HG03558 (cell line): ENCODE measurements around the gene FAIM2.

Source experiments
- ATAC-seq: cut with Tn5 transposase; IDR thresholded peaks from one replicate; pipeline ENCODE4 v1.9.1; 2021; ENCODE audit warnings: moderate number of reproducible peaks; ENCODE audit not compliant: unreplicated experiment; ENCODE audit errors: extremely low read depth

Gene FAIM2

DNA sequence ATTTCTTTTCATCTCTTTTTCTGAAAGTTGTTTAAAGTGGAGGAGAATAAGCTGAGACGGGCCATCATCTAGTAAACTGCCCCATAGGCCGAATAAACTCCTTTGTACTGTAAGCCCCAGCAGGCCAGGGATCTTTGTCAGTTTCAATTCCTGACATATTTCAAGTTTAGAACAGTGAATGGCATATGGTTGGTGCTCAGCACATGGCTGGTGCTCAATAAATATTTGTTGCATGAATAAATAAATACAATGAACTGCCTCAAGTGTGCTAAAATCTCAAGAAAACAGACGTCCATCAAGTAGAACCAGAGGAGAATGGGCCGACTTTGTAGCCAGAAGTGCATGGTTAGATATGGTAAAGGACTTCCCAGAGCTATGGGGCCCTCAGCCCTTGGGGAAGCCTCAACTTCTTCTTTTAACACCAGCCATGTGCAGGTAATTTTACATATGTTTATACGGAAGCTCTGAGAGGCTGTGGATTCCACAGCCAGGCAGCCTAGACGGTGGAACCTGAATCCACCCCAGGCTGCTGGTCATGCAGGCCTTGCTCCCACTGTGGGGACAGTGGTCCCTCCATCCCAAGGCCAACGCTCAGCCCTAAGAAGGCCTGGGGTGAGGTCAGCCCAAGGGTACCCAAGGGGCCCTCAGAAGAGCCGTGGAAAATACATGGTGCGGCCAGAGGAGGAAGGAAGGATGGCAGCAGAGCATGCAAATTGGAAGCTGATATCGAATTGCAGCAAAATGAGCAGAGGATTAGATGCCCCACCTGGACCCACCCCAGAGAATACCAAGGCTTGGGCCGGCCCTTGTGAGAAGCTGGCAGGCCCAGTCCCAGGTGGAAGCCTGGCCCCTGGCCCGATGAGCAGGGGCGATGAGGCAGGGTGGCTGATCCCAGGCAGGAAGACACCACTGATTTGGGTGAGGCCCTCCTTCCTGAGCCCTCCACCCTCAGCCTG lies 38.1 kb upstream of the FAIM2 start:
- ATAC-seq, result no peak

GRCh38 chr12:49939707-49940106 lies 36.0 kb upstream of the FAIM2 start:
- ATAC-seq, result no peak

DNA sequence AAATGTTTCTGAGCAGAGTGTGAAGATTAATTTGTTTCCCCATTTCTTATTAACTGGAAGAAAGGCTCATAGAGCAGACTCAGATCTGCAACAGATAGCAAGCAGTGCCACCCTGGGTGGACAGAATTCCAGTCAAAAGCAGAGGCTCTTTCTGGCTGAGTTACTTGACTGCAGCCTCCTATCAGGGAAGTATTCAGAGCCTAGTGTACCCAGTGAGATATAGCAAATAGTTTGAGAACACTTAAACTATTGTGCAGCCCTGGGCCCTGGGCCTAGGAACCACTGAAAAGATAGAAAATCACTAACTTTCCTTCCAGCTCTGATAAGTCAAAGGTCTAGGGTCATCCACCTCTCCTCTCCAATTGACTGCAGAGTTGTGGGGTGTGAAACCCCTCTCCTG lies 35.6 kb upstream of the FAIM2 start:
- ATAC-seq, result no peak

DNA sequence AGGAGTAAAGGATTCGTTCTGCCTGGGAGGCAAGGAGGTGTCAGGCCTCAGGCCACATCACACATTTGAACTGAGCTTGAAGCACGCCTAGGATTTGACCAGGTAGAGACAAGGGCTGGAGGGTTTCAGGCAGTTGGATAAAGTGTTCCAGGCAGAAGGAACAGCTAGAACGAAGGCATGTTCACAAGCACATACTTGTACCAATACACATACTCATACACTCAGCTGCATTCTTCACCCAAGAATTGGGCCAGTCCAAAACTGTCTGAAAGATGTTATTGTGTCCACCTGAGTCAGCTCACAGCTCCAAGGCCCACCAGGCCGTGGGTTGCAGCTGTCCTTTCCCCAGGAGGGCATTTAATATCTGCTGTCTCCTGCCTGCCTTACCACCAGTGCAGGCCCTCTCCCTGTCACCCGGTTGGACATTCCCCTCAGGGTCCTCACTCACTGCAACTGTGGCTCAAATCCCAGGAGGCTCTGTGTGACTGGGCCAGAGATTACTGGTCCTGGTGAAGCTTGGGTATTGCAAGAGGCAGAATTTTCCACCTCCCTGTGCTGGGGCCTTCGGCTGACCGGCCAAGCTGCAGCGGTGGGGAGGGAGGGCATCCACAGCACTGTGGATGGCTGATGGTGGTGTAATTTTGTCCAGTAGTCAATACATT lies 34.1 kb upstream of the FAIM2 start:
- ATAC-seq, result no peak

GRCh38 chr12:49936925-49937324 lies 33.2 kb upstream of the FAIM2 start:
- ATAC-seq, result no peak

GRCh38 chr12:49934505-49934904 lies 30.8 kb upstream of the FAIM2 start:
- ATAC-seq, result no peak

- ATAC-seq, result no peak
Measured at GRCh38 chr12:49933796-49934195, 30.1 kb upstream of the FAIM2 start.

GRCh38 chr12:49932533-49933130 lies 28.9 kb upstream of the FAIM2 start:
- ATAC-seq, result no peak

GRCh38 chr12:49932023-49932422 lies 28.3 kb upstream of the FAIM2 start:
- ATAC-seq, result no peak

GRCh38 chr12:49930515-49931288 lies 27.0 kb upstream of the FAIM2 start:
- no peak for ATAC-seq

DNA sequence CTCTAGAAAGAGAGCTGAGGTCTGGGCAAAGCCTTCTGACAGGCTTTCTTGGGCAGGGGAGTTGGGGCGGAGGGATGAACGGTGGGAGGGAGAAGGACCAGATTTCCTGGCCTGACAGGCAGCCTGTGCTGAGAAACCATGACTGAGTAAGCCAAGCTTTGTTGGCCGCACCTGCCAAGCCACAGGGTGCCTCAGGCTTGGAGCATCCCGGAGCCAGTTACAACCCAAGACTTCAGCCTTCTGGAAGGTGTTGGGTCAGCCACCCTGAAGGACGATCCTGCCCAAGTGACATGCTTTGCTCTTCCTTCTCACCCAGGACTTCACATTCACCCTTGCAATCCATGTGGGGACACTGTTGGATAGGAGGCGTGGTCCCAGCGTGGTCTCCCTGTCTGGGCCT lies 25.9 kb upstream of the FAIM2 start:
- ATAC-seq, result no peak

- ATAC-seq, result no peak
Measured at GRCh38 chr12:49928471-49928870, 24.8 kb upstream of the FAIM2 start.

DNA sequence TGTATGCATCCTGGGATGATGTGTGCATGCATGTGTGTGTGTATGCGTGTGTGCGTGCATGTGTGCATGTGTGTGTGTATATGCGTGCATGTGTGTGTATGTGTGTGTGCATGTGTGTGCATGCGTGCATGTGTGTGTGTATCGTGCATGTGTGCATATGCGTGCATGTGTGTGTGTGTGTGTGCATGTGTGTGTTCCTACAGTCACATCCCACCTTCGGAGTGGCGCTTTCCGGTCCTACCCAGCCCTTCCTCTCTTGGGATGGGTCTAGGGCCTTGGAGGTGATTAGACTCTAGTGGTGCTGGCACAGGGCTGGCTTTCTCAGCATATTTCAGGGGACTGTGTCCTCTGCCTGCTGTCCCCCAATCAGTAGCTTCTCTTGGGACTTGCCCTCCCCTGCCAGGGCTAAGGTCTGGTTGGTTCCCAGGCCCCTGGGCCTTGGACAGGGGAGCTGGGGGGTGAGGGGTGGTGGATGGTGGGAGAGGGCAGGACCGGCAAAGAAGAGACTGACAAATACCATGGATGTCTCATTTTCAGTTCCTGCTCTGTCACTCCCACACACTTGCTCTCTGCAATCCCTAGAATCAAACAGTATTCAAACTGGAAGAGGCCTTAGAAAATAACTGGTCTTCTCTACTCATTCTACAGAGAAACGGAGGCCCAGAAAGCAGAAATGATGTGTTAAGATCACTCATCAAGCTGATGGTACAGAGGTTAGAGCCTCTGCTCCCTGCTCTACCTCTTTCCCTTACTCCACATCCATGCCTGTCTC lies 21.9 kb upstream of the FAIM2 start:
- ATAC-seq, result no peak

DNA sequence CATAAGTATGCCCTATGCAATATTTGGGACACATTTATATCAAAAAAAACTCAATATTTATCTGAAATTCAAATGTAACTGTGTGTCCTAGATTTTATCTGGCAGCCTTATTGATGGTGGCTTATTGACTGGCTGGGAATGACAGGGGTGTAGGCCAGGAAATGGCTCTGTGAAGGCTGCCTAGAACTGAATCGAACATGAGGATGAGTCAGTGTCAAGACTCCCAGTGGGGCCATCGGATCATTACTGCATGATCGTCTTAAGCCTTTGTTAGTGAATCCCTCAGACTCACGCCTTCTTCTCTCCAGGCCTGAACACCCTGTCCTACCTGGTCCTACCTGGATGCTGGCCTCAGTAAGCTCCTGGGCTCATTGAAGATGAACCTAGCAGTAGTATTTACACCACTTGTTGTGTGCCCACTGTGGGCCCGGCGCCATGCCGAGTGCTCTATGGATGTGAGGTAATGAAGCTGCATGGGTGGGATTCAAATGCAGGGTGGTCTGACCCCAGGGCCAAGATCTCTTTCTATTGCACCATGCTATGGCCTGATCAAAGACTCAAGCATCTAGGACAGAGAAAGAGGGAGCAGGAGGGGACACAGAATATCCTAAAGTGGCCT lies 21.0 kb upstream of the FAIM2 start:
- ATAC-seq, result no peak

- ATAC-seq, result no peak
Measured at GRCh38 chr12:49923880-49924556, 20.3 kb upstream of the FAIM2 start.

GRCh38 chr12:49923035-49923644 lies 19.4 kb upstream of the FAIM2 start:
- ATAC-seq, result no peak

- no peak for ATAC-seq
Measured at GRCh38 chr12:49922349-49923034, 18.8 kb upstream of the FAIM2 start.

DNA sequence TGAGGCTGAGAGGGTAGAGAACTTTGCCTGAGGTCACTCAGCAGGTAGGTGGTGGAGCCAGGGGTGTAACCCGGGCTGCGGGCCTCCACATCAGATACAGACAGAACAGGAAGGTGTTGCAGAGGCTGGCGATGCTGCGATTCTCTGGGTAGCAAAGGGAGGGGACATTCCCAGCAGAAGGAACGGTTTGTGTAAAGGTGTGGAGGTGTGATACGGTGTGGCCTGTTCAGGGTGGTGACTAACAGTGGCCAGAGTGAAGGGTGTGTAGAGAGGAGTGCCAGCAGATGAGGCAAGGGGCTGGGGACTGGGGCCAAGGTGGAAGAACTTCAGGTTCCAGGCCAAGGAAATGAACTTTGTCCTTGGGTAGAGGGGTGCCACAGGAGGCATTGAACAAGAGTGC lies 18.2 kb upstream of the FAIM2 start:
- ATAC-seq, result no peak
